Nephron (organoid): Measurements from ENCODE around the gene SUN5.

Source experiments
- H3K27ac Mint-ChIP-seq, 3 experiments: 2 replicates each; pipeline ENCODE4 v1.8.0; 2020; ENCODE audit warnings: mixed read lengths in 3 of 3, mild to moderate bottlenecking in 2 of 3, moderate library complexity in 1 of 3
- H3K27me3 Mint-ChIP-seq: 2 replicates; pipeline ENCODE4 v1.8.0; 2021; ENCODE audit warnings: low read depth, mild to moderate bottlenecking, moderate library complexity, mixed read lengths
- H3K36me3 Mint-ChIP-seq: 2 replicates; pipeline ENCODE4 v1.8.0; 2020; ENCODE audit warnings: low read depth, mixed read lengths
- H3K4me1 Mint-ChIP-seq: 2 replicates; pipeline ENCODE4 v1.8.0; 2020; ENCODE audit warnings: mixed read lengths
- H3K4me3 Mint-ChIP-seq, 3 experiments: 2 replicates each; pipeline ENCODE4 v1.8.0; 2020; ENCODE audit warnings: mild to moderate bottlenecking in 3 of 3, mixed read lengths in 3 of 3, moderate library complexity in 2 of 3
- H3K9me3 Mint-ChIP-seq: 2 replicates; pipeline ENCODE4 v1.8.0; 2020; ENCODE audit warnings: mixed read lengths
- TF ChIP-seq, protein P1 (sequence below), 3 experiments: fragments of 200-600 bp; sonication (generic); IDR thresholded peaks; one replicate each; pipeline ENCODE4 v1.5.0; 2021; ENCODE audit warnings: antibody characterized with exemption in 3 of 3; ENCODE audit not compliant: unreplicated experiment in 3 of 3

The SUN5 gene

DNA sequence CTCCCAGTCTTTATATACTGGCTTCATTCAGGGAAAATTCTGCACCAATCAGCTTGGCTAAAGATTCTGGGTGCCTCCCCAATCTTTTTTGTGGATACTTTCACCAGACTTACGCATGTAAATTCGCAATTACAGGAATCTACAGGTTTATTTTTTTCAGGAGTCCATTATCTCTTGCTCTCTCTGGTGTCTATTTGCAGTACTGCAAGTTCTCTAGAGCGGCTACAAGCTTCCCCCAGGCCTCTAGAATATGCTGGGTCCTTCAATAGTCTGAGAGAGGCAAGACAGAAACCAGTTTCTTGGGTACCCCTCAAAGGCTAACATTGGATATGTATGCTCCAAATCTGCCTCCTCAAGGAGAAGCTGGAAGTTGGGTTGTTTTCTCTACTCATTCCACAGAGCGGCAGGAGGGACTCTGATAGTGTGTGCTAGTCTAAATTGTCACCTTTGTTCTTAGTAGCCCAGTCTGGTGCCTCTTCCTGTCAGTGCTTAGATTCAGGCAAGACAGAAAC, 58.5 kb downstream of the SUN5 start:
- peaks cover 9% of the 10 kb centered on the region for H3K9me3 Mint-ChIP-seq
- TF ChIP-seq, protein P1, sequence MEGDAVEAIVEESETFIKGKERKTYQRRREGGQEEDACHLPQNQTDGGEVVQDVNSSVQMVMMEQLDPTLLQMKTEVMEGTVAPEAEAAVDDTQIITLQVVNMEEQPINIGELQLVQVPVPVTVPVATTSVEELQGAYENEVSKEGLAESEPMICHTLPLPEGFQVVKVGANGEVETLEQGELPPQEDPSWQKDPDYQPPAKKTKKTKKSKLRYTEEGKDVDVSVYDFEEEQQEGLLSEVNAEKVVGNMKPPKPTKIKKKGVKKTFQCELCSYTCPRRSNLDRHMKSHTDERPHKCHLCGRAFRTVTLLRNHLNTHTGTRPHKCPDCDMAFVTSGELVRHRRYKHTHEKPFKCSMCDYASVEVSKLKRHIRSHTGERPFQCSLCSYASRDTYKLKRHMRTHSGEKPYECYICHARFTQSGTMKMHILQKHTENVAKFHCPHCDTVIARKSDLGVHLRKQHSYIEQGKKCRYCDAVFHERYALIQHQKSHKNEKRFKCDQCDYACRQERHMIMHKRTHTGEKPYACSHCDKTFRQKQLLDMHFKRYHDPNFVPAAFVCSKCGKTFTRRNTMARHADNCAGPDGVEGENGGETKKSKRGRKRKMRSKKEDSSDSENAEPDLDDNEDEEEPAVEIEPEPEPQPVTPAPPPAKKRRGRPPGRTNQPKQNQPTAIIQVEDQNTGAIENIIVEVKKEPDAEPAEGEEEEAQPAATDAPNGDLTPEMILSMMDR (IDR thresholded peaks at IDR 0.05; ENCODE audit: unreplicated experiment in 3 of 3), result peak; percentile 28 to 50 (median 50)
- H3K4me1 Mint-ChIP-seq, result no peaks in the 10 kb centered on the region
- no peak overlapping the region for H3K27ac Mint-ChIP-seq
- peaks cover 25% of the 10 kb centered on the region for H3K27me3 Mint-ChIP-seq
- no peak overlapping the region for H3K4me3 Mint-ChIP-seq
- no peaks in the 10 kb centered on the region for H3K36me3 Mint-ChIP-seq

DNA sequence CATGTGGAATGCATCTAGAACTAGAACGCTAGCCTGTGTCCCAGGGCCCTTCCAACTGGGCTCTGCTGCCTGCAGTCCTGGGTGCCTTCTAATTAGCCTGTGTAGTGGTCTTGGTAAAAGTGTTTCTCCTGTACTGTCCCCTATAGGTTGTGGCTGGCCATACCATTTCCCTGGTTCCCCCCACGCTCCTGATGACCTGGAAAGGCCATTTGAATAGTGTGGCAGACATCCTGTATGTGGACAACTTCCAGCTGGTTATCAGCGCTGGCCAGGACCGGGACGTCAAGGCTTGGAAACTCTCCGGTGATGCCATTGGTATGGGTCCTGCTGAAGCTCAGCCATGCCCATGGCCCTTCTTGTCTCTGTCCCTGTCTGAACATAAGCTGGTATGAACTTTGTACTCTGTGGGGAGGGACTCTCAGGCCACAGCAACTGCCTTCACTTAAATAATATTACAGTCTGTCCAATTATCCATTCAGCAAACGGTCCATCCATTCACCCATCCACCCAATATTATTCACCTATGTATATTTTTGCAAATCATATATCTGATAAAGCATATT, 60.7 kb downstream of the SUN5 start:
- Mint-ChIP-seq H3K27me3 (peaks cover 5% of the 10 kb centered on the region), H3K4me3 (no peak overlapping the region), H3K4me1 (no peaks in the 10 kb centered on the region), H3K36me3 (no peaks in the 10 kb centered on the region), H3K27ac (no peak overlapping the region), H3K9me3 (peaks cover 12% of the 10 kb centered on the region)
- TF ChIP-seq, protein P1 (IDR thresholded peaks at IDR 0.05; ENCODE audit: unreplicated experiment in 3 of 3), result no peak

DNA sequence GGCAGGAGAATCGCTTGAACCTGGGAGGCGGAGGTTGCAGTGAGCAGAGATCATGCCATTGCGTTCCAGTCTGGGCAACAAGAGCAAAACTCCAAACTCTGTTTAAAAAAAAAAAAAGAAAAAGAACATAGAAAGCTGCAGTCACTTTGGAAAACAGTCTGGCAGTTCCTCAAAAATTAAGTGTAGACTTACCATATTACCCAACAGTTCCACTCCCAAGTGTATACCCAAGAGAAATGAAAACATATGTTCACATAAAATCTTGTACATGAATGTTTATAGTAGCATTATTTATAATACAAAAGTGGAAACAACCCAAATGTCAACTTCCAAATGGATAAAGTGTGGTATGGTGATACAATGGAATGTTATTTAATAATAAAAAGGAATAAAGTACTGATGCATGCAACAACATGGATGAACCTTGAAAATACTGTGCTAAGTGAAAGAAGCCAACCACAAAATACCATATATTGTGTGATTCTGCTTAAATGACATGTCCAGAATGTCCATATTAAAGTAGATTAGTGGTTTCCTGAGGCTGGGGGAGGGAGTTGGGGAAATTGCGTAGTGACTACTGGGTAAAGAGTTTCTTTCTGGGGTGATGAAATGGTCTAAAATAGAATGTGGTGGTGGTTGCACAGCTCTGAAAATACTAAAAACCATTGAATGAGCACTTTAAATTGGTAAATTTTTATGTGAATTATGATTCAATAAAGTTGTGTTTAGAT, 62.9 kb downstream of the SUN5 start:
- Mint-ChIP-seq H3K36me3 (no peaks in the 10 kb centered on the region), H3K4me3 (no peak overlapping the region), H3K27ac (no peak overlapping the region), H3K4me1 (no peaks in the 10 kb centered on the region), H3K9me3 (peaks cover 12% of the 10 kb centered on the region), H3K27me3 (no peaks in the 10 kb centered on the region)
- TF ChIP-seq, protein P1 (IDR thresholded peaks at IDR 0.05; ENCODE audit: unreplicated experiment in 3 of 3), result no peak

DNA sequence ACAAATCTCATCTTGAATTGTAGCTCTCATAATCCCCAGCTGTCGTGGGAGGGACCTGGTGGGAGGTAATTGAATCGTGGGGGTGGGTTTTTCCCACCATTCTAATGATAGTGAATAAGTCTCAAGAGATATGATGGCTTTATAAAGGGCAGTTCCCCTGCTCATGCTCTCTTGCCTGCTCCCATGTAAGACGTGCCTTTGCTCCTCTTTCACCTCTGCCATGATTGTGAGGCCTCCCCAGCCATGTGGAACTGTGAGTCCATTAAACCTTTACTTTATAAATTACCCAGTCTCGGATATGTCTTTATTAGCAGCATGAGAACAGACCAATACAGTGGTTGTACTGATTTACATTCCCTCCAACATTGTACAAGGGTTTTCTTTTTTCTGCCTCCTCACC, 69.7 kb downstream of the SUN5 start:
- H3K36me3 Mint-ChIP-seq, result no peaks in the 10 kb centered on the region
- no peaks in the 10 kb centered on the region for H3K4me1 Mint-ChIP-seq
- H3K9me3 Mint-ChIP-seq, result peaks cover 2% of the 10 kb centered on the region
- no peak overlapping the region for H3K27ac Mint-ChIP-seq
- peaks cover 8% of the 10 kb centered on the region for H3K27me3 Mint-ChIP-seq
- TF ChIP-seq, protein P1 (IDR thresholded peaks at IDR 0.05; ENCODE audit: unreplicated experiment in 3 of 3), result no peak
- H3K4me3 Mint-ChIP-seq, result no peak overlapping the region
